K562 (cell line): ENCODE measurements around the gene THUMPD1. TPM values are rescaled to one million over a fixed set of nuclear protein-coding genes. Genes with fewer than 3 reads are reported as not detected.
A peak's percentile ranks its signal among the peaks of the same experiment; 100 is the strongest.

Experiments
- ATAC-seq: fragments of 200-7000 bp; cut with Tn5 transposase; 3 replicates; pipeline ENCODE4 v1.9.1; 2020; ENCODE audit warnings: moderate library complexity
- BruUV-seq: library from RNA; stranded (reverse); fragments of 400-500 nt; replicated peaks from 2 replicates; lab custom pipeline; 2021; lab: Mats Ljungman, UMichigan
- CTCF ChIA-PET: fragments of 300-600 bp; formaldehyde crosslinking; extraction: SDS; loops from one replicate; lab custom pipeline; 2021; ENCODE audit warnings: low intra/inter-chr PET ratio; lab: Yijun Ruan, JAX
- POLR2A ChIA-PET: fragments of 300-600, 350-650 bp; sonication (Branson Sonifier 250); formaldehyde crosslinking; extraction: SDS; loops from one replicate; lab custom pipeline; 2021; ENCODE audit warnings: antibody characterized with exemption, inconsistent platforms; lab: Yijun Ruan, JAX
- DNase-seq, 4 experiments: peaks; one replicate each; pipeline versions ENCODE4 v3.0.0 to v3.0.0-alpha.2; 2011 to 2018; ENCODE audit warnings: low spot score in 3 of 4, mixed read lengths in 3 of 4; ENCODE audit errors: extremely low read depth in 1 of 4
- FAIRE-seq: peaks from 2 replicates; lab custom pipeline; 2011; peaks lifted over from hg19 to GRCh38; lab: Jason Lieb, UNC
- H2AFZ ChIP-seq: 2 replicates; pipeline ENCODE4 v1.6.0; 2011; ENCODE audit warnings: low read depth, low read length, control low read depth, inconsistent platforms
- H3K27ac ChIP-seq: fragments of 200-600 bp; 3 replicates; pipeline ENCODE4 v1.8.0; 2011; ENCODE audit warnings: low read depth, mild to moderate bottlenecking, control low read depth, inconsistent platforms, low read length, moderate library complexity, mixed read lengths; ENCODE audit errors: extremely low read depth
- H3K27me3 ChIP-seq, 2 experiments: fragments of 300-600 bp in 1 of 2; 2 replicates in 1 of 2; 3 replicates in 1 of 2; pipeline versions ENCODE4 v1.6.0 to v1.8.0; 2011; ENCODE audit warnings: inconsistent platforms in 2 of 2, low read length in 2 of 2, mild to moderate bottlenecking in 1 of 2, mixed read lengths in 1 of 2, moderate library complexity in 1 of 2; ENCODE audit not compliant: control insufficient read depth in 2 of 2, insufficient read depth in 2 of 2
- H3K36me3 ChIP-seq: fragments of 300-600 bp; 3 replicates; pipeline ENCODE4 v1.8.0; 2011; ENCODE audit warnings: mild to moderate bottlenecking, low read length, inconsistent platforms; ENCODE audit not compliant: control insufficient read depth, insufficient read depth
- H3K4me1 ChIP-seq, 2 experiments: fragments of 200-600 bp in 1 of 2; replicated peaks in 1 of 2; 2 replicates in 1 of 2; 3 replicates in 1 of 2; pipeline versions ENCODE4 v1.5.1 to v1.8.0; 2011; ENCODE audit warnings: inconsistent platforms in 2 of 2, low read length in 2 of 2, mild to moderate bottlenecking in 1 of 2, mixed read lengths in 1 of 2, moderate library complexity in 1 of 2; ENCODE audit not compliant: control insufficient read depth in 2 of 2, insufficient read depth in 2 of 2
- H3K4me2 ChIP-seq: 2 replicates; pipeline ENCODE4 v1.6.1; 2011; ENCODE audit warnings: low read length, control low read depth, inconsistent platforms, mixed read lengths; ENCODE audit not compliant: insufficient read depth
- H3K4me3 ChIP-seq: fragments of 200-600 bp; sonication (generic), shearing (Covaris generic); 2 replicates; pipeline ENCODE4 v1.5.1; 2016; ENCODE audit warnings: control low read depth, inconsistent platforms
- H3K79me2 ChIP-seq: fragments of 200-600 bp; 3 replicates; pipeline ENCODE4 v1.8.0; 2011; ENCODE audit warnings: low read length, inconsistent platforms; ENCODE audit not compliant: control insufficient read depth, insufficient read depth
- H3K9ac ChIP-seq, 2 experiments: 2 replicates each; pipeline versions ENCODE4 v1.6.0 to v1.6.1; 2011; ENCODE audit warnings: low read depth in 2 of 2, low read length in 2 of 2, control low read depth in 1 of 2, inconsistent platforms in 1 of 2, mild to moderate bottlenecking in 1 of 2, mixed read lengths in 1 of 2; ENCODE audit not compliant: insufficient read depth in 1 of 2
- H3K9me1 ChIP-seq: one replicate; pipeline ENCODE4 v1.6.0; 2011; ENCODE audit warnings: inconsistent platforms, mild to moderate bottlenecking, low read length, moderate library complexity; ENCODE audit not compliant: control insufficient read depth, insufficient read depth
- H3K9me3 ChIP-seq: replicated peaks from 2 replicates; pipeline ENCODE4 v1.5.1; 2011; ENCODE audit warnings: low read depth, low read length, inconsistent platforms; ENCODE audit not compliant: control insufficient read depth, insufficient read depth
- H4K20me1 ChIP-seq: replicated peaks from 2 replicates; pipeline ENCODE4 v1.6.1; 2011; ENCODE audit warnings: low read length, inconsistent platforms, mixed read lengths; ENCODE audit not compliant: control insufficient read depth, insufficient read depth
- CHD4 ChIP-seq: fragments of 200-600 bp; sonication (generic); IDR thresholded peaks from 3 replicates; pipeline ENCODE4 v1.6.1; 2012; ENCODE audit warnings: low read depth, mild to moderate bottlenecking, mixed read lengths, low read length, inconsistent platforms; ENCODE audit not compliant: insufficient read depth, insufficient replicate concordance, poor library complexity, severe bottlenecking
- KDM1A ChIP-seq, 2 experiments: fragments of 450-650 bp; IDR thresholded peaks; 2 replicates each; pipeline ENCODE4 v1.6.1; 2016; ENCODE audit warnings: mild to moderate bottlenecking in 2 of 2
- POLR2G ChIP-seq: fragments of 200-400 bp; formaldehyde crosslinking; IDR thresholded peaks from 2 replicates; pipeline ENCODE4 v1.6.1; 2017; ENCODE audit warnings: low read depth, mild to moderate bottlenecking, antibody characterized with exemption, low read length, moderate library complexity
- TOE1 ChIP-seq, 2 experiments: fragments of 450-650 bp in 1 of 2; sonication (generic) in 1 of 2; formaldehyde crosslinking in 1 of 2; IDR thresholded peaks; 2 replicates each; pipeline versions ENCODE4 v1.7.1 to v1.8.0; 2016 to 2022; ENCODE audit warnings: borderline replicate concordance in 2 of 2, mild to moderate bottlenecking in 2 of 2, antibody characterized with exemption in 1 of 2, inconsistent platforms in 1 of 2, low read depth in 1 of 2, missing genetic modification reagents in 1 of 2, moderate library complexity in 1 of 2
- ZBTB11 ChIP-seq, 3 experiments: fragments of 200-800 bp in 1 of 3; fragments of 250-450 bp in 1 of 3; fragments of 450-650 bp in 1 of 3; sonication (Bioruptor Pico) in 1 of 3; sonication (Bioruptor generic) in 1 of 3; formaldehyde crosslinking in 1 of 3; IDR thresholded peaks; 2 replicates each; pipeline versions ENCODE4 v1.6.1 to v1.8.0; 2016 to 2022; ENCODE audit warnings: mild to moderate bottlenecking in 2 of 3, missing genetic modification characterization in 2 of 3, missing compliant biosample characterization in 1 of 3, moderate library complexity in 1 of 3
- ZFX ChIP-seq: sonication (generic); formaldehyde crosslinking; IDR thresholded peaks from 2 replicates; pipeline ENCODE4 v1.8.0; 2022; ENCODE audit warnings: mild to moderate bottlenecking, missing genetic modification reagents, moderate library complexity
- ZKSCAN8 ChIP-seq: fragments of 200-800 bp; sonication (Bioruptor generic); IDR thresholded peaks from 2 replicates; pipeline ENCODE4 v1.6.1; 2016; ENCODE audit warnings: missing genetic modification characterization, missing compliant biosample characterization
- ZNF23 ChIP-seq: fragments of 250-450 bp; sonication (Bioruptor Pico); IDR thresholded peaks from 2 replicates; pipeline ENCODE4 v1.4.0; 2020; ENCODE audit warnings: mild to moderate bottlenecking
- ZNF639 ChIP-seq, 2 experiments: fragments of 200-800 bp in 1 of 2; sonication (Bioruptor generic) in 1 of 2; sonication (generic) in 1 of 2; formaldehyde crosslinking in 1 of 2; IDR thresholded peaks in 1 of 2; conservative IDR thresholded peaks in 1 of 2; 2 replicates each; pipeline versions ENCODE4 v1.5.0 to v1.6.1; 2016 to 2020; ENCODE audit warnings: missing compliant biosample characterization in 1 of 2, missing genetic modification characterization in 1 of 2, missing genetic modification reagents in 1 of 2
- ZNF740 ChIP-seq, 3 experiments: fragments of 200-800 bp in 1 of 3; sonication (Bioruptor generic) in 1 of 3; sonication (generic) in 1 of 3; formaldehyde crosslinking in 1 of 3; IDR thresholded peaks; 2 replicates each; pipeline versions ENCODE4 v1.6.1 to v1.8.0; 2016 to 2022; ENCODE audit warnings: mild to moderate bottlenecking in 2 of 3, missing compliant biosample characterization in 2 of 3, missing genetic modification characterization in 2 of 3, missing genetic modification reagents in 1 of 3
- in situ Hi-C: fragments of 300-500 bp; cut with MboI; formaldehyde crosslinking; loops from 4 replicates; pipeline ENCODE4 v1.15.0; 2018; ENCODE audit warnings: inconsistent platforms, mixed read lengths
- intact Hi-C: fragments of 100-400 bp; cut with micrococcal nuclease; formaldehyde crosslinking; loops from 2 replicates; pipeline ENCODE4 v1.14.2; 2022
- polyA plus RNA-seq, 8 experiments: library from polyadenylated mRNA; depleted of rRNA in 4 of 8; stranded (reverse) in 5 of 8; unstranded in 3 of 8; fragments of >200 nt; fragmentation: Nextera tagmentation in 2 of 8; fragmentation: Illumina TruSeq in 1 of 8; extraction: Ambion mirVana in 2 of 8; extraction: Trizol in 1 of 8; gene quantifications; 2 replicates each; pipeline versions ENCODE4 v1.2.1 to v1.2.3, GENCODE V29; 2011 to 2014; ENCODE audit warnings: inconsistent platforms in 1 of 8, missing spikeins in 1 of 8
- total RNA-seq, 7 experiments: library from RNA; depleted of rRNA in 6 of 7; stranded (reverse); fragments of >200 nt in 6 of 7; fragmentation: Illumina TruSeq in 2 of 7; extraction: Trizol in 2 of 7; gene quantifications; 2 replicates each; pipeline versions ENCODE4 v1.2.1 to v1.2.3, GENCODE V29; 2011 to 2021; ENCODE audit warnings: low replicate concordance in 1 of 7

Gene THUMPD1
- total and polyA plus RNA-seq, 9 of the 15 experiments (the other 6 are each of a cell fraction or from before 2014, with no cell fraction given): 37.8 to 101 (median 56.8) TPM

GRCh38 chr16:20768121-20768520 lies 26.5 kb upstream of the THUMPD1 start (continued):
- TF ChIP-seq TOE1 (IDR thresholded peaks at IDR 0.05; ENCODE audit: borderline replicate concordance): peak; percentile 51; the same call in 1 of the 2 replicates
- no peak for TF ChIP-seq TOE1 (CRISPR knock-in tag; IDR thresholded peaks at IDR 0.05; ENCODE audit: borderline replicate concordance, low read depth)
- peak in 1 of 2 experiments; percentile 38; a peak in 1 of 4 replicates for TF ChIP-seq KDM1A (IDR thresholded peaks at IDR 0.05)

GRCh38 chr16:20767577-20767976 lies 26.0 kb upstream of the THUMPD1 start:
- FAIRE-seq: no peak
- in situ Hi-C loops: no loop called here
- BruUV-seq: no TSS peak
- peak overlapping the region; percentile 66 for H3K27ac ChIP-seq
- no peaks in the 10 kb centered on the region for H3K9me1 ChIP-seq
- peak overlapping the region; percentile 80 for H2AFZ ChIP-seq
- peak overlapping the region; percentile 61; the same call in 1 of the 2 replicates for H3K4me2 ChIP-seq
- H4K20me1 ChIP-seq: no peaks in the 10 kb centered on the region
- H3K4me3 ChIP-seq: peak overlapping the region; percentile 47; the same call in 1 of the 2 replicates
- intact Hi-C loops: no loop called here
- POLR2A ChIA-PET: no interaction called here
- no peak for ATAC-seq
- H3K27me3 ChIP-seq: no peaks in the 10 kb centered on the region
- H3K79me2 ChIP-seq: peaks cover 57% of the 10 kb centered on the region
- H3K9me3 ChIP-seq: peaks cover 4% of the 10 kb centered on the region; the same call in 1 of the 2 replicates
- peaks cover 4 to 20% of the 10 kb centered on the region in 2 experiments; a peak in 1 of 5 replicates for H3K4me1 ChIP-seq
- peak overlapping the region in 1 of 2 experiments; percentile 71; a peak in 2 of 4 replicates for H3K9ac ChIP-seq
- peaks cover 22% of the 10 kb centered on the region; the same call in 2 of the 3 replicates for H3K36me3 ChIP-seq
- CTCF ChIA-PET: no interaction called here
- no peak for DNase-seq
- TF ChIP-seq ZNF23 (no peak), ZNF639 (CRISPR knock-in tag; conservative IDR thresholded peaks at IDR 0.05 in 1 of 2, IDR thresholded peaks at IDR 0.05 in 1 of 2) (0 out of 4 replicates have a peak, but pooled peaks of 1 of the 2 experiments have one; percentile 28), ZKSCAN8 (CRISPR knock-in tag) (0 out of 2 replicates have a peak, but pooled peaks have one; percentile 21), ZBTB11 (CRISPR knock-in tag; IDR thresholded peaks at IDR 0.05) (no peak), CHD4 (no peak), ZNF740 (CRISPR knock-in tag; IDR thresholded peaks at IDR 0.05) (no peak), ZNF740 (tag; IDR thresholded peaks at IDR 0.05) (no peak), POLR2G (0 out of 2 replicates have a peak, but pooled peaks have one; percentile 21), ZFX (CRISPR knock-in tag) (0 out of 2 replicates have a peak, but pooled peaks have one; percentile 23)
